Adrenal gland (tissue), 5 donors: ENCODE results near the gene XRCC5.

Source experiments
- POLR2A ChIP-seq, 2 donors: fragments of 450-650 bp; IDR thresholded peaks; one replicate each; pipeline ENCODE4 v1.6.1; 2017; ENCODE audit warnings: antibody characterized with exemption in 2 of 2, mild to moderate bottlenecking in 2 of 2, moderate library complexity in 1 of 2
- TF ChIP-seq, protein P1 (sequence below), 6 experiments: fragments of 450-650 bp in 4 of 6; fragments of 200-600 bp in 2 of 6; sonication (generic) in 1 of 6; IDR thresholded peaks; 1 replicate in 5 of 6; 2 replicates in 1 of 6; pipeline versions ENCODE4 v1.5.1 to v1.8.0; 2016 to 2021; ENCODE audit warnings: antibody characterized with exemption in 6 of 6, mild to moderate bottlenecking in 2 of 6, moderate library complexity in 1 of 6
- donor health status: DM: no; HTN: no; CAD: no.

DNA sequence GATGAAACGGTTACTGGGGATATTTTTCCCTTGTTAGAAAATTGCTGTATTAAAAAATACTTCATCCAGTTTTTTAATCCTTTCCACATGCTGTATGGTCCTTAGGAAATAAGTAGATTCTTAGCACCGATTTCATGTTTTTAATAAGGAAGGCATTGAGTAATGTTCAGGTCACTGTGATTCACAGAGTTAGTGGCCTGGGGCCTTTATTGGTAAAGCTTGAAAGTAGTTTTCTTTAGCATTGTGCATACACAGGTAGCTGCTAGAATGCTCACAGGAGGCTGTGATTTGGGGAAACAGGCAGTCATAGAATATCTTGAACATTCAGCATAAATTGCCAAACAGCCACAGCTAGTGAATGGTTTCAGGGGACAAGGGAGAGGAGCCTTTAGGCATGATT, 79.8 kb downstream of the XRCC5 start:
- TF ChIP-seq, protein P1, sequence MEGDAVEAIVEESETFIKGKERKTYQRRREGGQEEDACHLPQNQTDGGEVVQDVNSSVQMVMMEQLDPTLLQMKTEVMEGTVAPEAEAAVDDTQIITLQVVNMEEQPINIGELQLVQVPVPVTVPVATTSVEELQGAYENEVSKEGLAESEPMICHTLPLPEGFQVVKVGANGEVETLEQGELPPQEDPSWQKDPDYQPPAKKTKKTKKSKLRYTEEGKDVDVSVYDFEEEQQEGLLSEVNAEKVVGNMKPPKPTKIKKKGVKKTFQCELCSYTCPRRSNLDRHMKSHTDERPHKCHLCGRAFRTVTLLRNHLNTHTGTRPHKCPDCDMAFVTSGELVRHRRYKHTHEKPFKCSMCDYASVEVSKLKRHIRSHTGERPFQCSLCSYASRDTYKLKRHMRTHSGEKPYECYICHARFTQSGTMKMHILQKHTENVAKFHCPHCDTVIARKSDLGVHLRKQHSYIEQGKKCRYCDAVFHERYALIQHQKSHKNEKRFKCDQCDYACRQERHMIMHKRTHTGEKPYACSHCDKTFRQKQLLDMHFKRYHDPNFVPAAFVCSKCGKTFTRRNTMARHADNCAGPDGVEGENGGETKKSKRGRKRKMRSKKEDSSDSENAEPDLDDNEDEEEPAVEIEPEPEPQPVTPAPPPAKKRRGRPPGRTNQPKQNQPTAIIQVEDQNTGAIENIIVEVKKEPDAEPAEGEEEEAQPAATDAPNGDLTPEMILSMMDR (IDR thresholded peaks at IDR 0.05): no peak
- no peak for TF ChIP-seq POLR2A (IDR thresholded peaks at IDR 0.05)
